Lower leg skin (tissue), 3 donors: Measurements from ENCODE around the gene HIPK2.

Experiments used
- CTCF ChIP-seq, 3 donors: fragments of 450-650 bp; IDR thresholded peaks; one replicate each; pipeline ENCODE4 v1.5.1; 2016; ENCODE audit warnings: antibody characterized with exemption in 3 of 3, mild to moderate bottlenecking in 3 of 3, moderate library complexity in 2 of 3
- POLR2A ChIP-seq, 2 donors: fragments of 450-650 bp; IDR thresholded peaks; one replicate each; pipeline ENCODE4 v1.6.1; 2016 to 2017; ENCODE audit warnings: antibody characterized with exemption in 2 of 2, mild to moderate bottlenecking in 1 of 2, moderate library complexity in 1 of 2

DNA sequence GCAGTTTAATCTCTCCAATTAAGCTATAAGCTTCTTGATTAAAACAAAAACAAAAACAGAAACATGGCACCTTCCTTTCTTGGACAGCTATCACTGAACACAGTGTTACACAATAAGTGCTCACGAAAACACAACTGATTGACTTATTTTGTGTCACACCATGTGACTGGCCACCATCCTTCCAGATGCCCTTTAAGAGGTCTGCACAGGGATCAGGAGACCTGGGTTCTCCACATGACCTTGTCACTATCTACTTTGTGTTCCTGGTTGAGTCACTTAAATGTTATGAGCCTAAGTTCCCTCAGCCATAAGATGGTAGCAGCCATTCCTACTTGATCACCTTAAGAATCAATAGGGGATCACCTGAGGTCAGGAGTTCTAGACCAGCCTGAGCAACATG is 120.1 kb downstream of the HIPK2 start:
- TF ChIP-seq CTCF (IDR thresholded peaks at IDR 0.05) (no peak), POLR2A (IDR thresholded peaks at IDR 0.05) (no peak)
